K562 (cell line): ENCODE data around the gene HSD3B2.

ENCODE experiments used
- CTCF ChIP-seq, 3 experiments: IDR thresholded peaks in 2 of 3; conservative IDR thresholded peaks in 1 of 3; 2 replicates each; pipeline ENCODE4 v1.5.1; 2011 to 2012; ENCODE audit warnings: low read length in 3 of 3, mild to moderate bottlenecking in 3 of 3, control low read depth in 2 of 3, improper control_type of control experiment in 1 of 3, inconsistent platforms in 1 of 3, low read depth in 1 of 3, mixed read lengths in 1 of 3, moderate library complexity in 1 of 3; ENCODE audit not compliant: insufficient read depth in 2 of 3
- EP300 ChIP-seq: IDR thresholded peaks from 2 replicates; pipeline ENCODE4 v1.6.1; 2012; ENCODE audit warnings: low read length, improper control_type of control experiment
- ETV6 ChIP-seq, 3 experiments: fragments of 150-350 bp in 1 of 3; sonication (generic) in 1 of 3; formaldehyde crosslinking in 1 of 3; IDR thresholded peaks; 2 replicates each; pipeline versions ENCODE4 v1.6.1 to v1.8.0; 2014 to 2022; ENCODE audit warnings: borderline replicate concordance in 2 of 3, low read depth in 2 of 3, antibody characterized with exemption in 1 of 3, low read length in 1 of 3, mild to moderate bottlenecking in 1 of 3, missing genetic modification reagents in 1 of 3
- FOXO4 ChIP-seq: fragments of 450-650 bp; formaldehyde crosslinking; IDR thresholded peaks from 2 replicates; pipeline ENCODE4 v1.4.0; 2020; ENCODE audit warnings: mild to moderate bottlenecking, moderate library complexity
- HNRNPL ChIP-seq: fragments of 200-400 bp; formaldehyde crosslinking; IDR thresholded peaks from 2 replicates; pipeline ENCODE4 v1.6.1; 2017; ENCODE audit warnings: low read depth, mild to moderate bottlenecking, low read length
- JUND ChIP-seq, 2 experiments: IDR thresholded peaks; 2 replicates in 1 of 2; 3 replicates in 1 of 2; pipeline ENCODE4 v1.6.1; 2011; ENCODE audit warnings: borderline replicate concordance in 2 of 2, low read depth in 2 of 2, low read length in 2 of 2, improper control_type of control experiment in 1 of 2, missing biosample characterization in 1 of 2, missing genetic modification characterization in 1 of 2, missing genetic modification reagents in 1 of 2
- MAFG ChIP-seq: fragments of 450-650 bp; conservative IDR thresholded peaks from 2 replicates; pipeline ENCODE4 v1.6.1; 2016; ENCODE audit warnings: missing genetic modification characterization, missing compliant biosample characterization
- POLR2A ChIP-seq: fragments of 450-650 bp; conservative IDR thresholded peaks from 2 replicates; pipeline ENCODE4 v1.6.1; 2016
- POLR2AphosphoS5 ChIP-seq: IDR thresholded peaks from 2 replicates; pipeline ENCODE4 v1.6.1; 2011; ENCODE audit warnings: mild to moderate bottlenecking, low read depth, low read length, moderate library complexity; ENCODE audit not compliant: control insufficient read depth, insufficient read depth
- RAD51 ChIP-seq: fragments of 450-650 bp; IDR thresholded peaks from 2 replicates; pipeline ENCODE4 v1.7.1; 2016; ENCODE audit warnings: low read depth, mild to moderate bottlenecking, borderline replicate concordance
- SNIP1 ChIP-seq: fragments of 450-650 bp; IDR thresholded peaks from 2 replicates; pipeline ENCODE4 v1.7.1; 2017; ENCODE audit warnings: low read depth, mild to moderate bottlenecking
- ZZZ3 ChIP-seq: fragments of 450-650 bp; IDR thresholded peaks from 2 replicates; pipeline ENCODE4 v1.6.1; 2016; ENCODE audit warnings: antibody characterized with exemption, mild to moderate bottlenecking, moderate library complexity
- TF ChIP-seq, protein P1 (sequence below), 2 experiments: fragments of 450-650 bp; formaldehyde crosslinking in 1 of 2; IDR thresholded peaks; 2 replicates each; pipeline versions ENCODE4 v1.4.0 to v1.6.1; 2014 to 2020; ENCODE audit warnings: mild to moderate bottlenecking in 2 of 2, borderline replicate concordance in 1 of 2, low read depth in 1 of 2

- no peak for TF ChIP-seq MAFG
- no peak for TF ChIP-seq EP300
- TF ChIP-seq POLR2A, result no peak
- no peak for TF ChIP-seq ETV6 (IDR thresholded peaks at IDR 0.05; ENCODE audit: borderline replicate concordance in 1 of 2, low read depth in 2 of 2, low read length in 1 of 2)
- no peak for TF ChIP-seq ETV6 (CRISPR knock-in tag; IDR thresholded peaks at IDR 0.05; ENCODE audit: borderline replicate concordance)
- no peak for TF ChIP-seq SNIP1
- no peak for TF ChIP-seq JUND (IDR thresholded peaks at IDR 0.05; ENCODE audit: borderline replicate concordance, low read depth, low read length)
- TF ChIP-seq JUND (tag; IDR thresholded peaks at IDR 0.05; ENCODE audit: borderline replicate concordance, low read depth, low read length), result no peak
- TF ChIP-seq ZZZ3, result no peak
- TF ChIP-seq FOXO4 (CRISPR knock-in tag), result no peak
- TF ChIP-seq POLR2AphosphoS5, result no peak
- TF ChIP-seq HNRNPL, result no peak
- no peak for TF ChIP-seq RAD51
- TF ChIP-seq CTCF (IDR thresholded peaks at IDR 0.05 in 2 of 3, conservative IDR thresholded peaks at IDR 0.05 in 1 of 3; ENCODE audit: insufficient read depth in 2 of 3, low read depth in 1 of 3, low read length in 3 of 3), result no peak
- TF ChIP-seq, protein P1, sequence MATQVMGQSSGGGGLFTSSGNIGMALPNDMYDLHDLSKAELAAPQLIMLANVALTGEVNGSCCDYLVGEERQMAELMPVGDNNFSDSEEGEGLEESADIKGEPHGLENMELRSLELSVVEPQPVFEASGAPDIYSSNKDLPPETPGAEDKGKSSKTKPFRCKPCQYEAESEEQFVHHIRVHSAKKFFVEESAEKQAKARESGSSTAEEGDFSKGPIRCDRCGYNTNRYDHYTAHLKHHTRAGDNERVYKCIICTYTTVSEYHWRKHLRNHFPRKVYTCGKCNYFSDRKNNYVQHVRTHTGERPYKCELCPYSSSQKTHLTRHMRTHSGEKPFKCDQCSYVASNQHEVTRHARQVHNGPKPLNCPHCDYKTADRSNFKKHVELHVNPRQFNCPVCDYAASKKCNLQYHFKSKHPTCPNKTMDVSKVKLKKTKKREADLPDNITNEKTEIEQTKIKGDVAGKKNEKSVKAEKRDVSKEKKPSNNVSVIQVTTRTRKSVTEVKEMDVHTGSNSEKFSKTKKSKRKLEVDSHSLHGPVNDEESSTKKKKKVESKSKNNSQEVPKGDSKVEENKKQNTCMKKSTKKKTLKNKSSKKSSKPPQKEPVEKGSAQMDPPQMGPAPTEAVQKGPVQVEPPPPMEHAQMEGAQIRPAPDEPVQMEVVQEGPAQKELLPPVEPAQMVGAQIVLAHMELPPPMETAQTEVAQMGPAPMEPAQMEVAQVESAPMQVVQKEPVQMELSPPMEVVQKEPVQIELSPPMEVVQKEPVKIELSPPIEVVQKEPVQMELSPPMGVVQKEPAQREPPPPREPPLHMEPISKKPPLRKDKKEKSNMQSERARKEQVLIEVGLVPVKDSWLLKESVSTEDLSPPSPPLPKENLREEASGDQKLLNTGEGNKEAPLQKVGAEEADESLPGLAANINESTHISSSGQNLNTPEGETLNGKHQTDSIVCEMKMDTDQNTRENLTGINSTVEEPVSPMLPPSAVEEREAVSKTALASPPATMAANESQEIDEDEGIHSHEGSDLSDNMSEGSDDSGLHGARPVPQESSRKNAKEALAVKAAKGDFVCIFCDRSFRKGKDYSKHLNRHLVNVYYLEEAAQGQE (IDR thresholded peaks at IDR 0.05; ENCODE audit: borderline replicate concordance), result no peak
- TF ChIP-seq, protein P1 (CRISPR knock-in tag; IDR thresholded peaks at IDR 0.05; ENCODE audit: low read depth), result no peak
Observed at GRCh38 chr1:119446321-119446720, 31.4 kb downstream of the HSD3B2 start.
